Peyer's patch (tissue), 4 donors: ENCODE results near the gene PLD2.

Experiments
- CTCF ChIP-seq, 6 experiments: fragments of 450-650 bp in 4 of 6; fragments of 200-600 bp in 2 of 6; sonication (generic) in 1 of 6; IDR thresholded peaks; one replicate each; pipeline ENCODE4 v1.5.1; 2017 to 2019; ENCODE audit warnings: antibody characterized with exemption in 6 of 6, mild to moderate bottlenecking in 3 of 6, moderate library complexity in 1 of 6
- POLR2A ChIP-seq, 2 donors: fragments of 450-650 bp; IDR thresholded peaks; one replicate each; pipeline ENCODE4 v1.5.1; 2017; ENCODE audit warnings: antibody characterized with exemption in 2 of 2, mild to moderate bottlenecking in 2 of 2, moderate library complexity in 2 of 2

GRCh38 chr17:4822835-4823234 lies 15.9 kb downstream of the PLD2 start:
- TF ChIP-seq CTCF (IDR thresholded peaks at IDR 0.05), result no peak
- no peak for TF ChIP-seq POLR2A (IDR thresholded peaks at IDR 0.05)
